HCT116 (cell line): ENCODE measurements around the gene STOML3. TPM values are rescaled to one million over a fixed set of nuclear protein-coding genes. Genes with fewer than 3 reads are reported as not detected.
"Not testable (repeated sequence)": the region's sequence is repeated elsewhere in the genome, so short reads cannot be mapped to it uniquely, and the experiment has no call there.

ENCODE experiments used
- ATAC-seq: fragments of 200-7000 bp; cut with Tn5 transposase; 2 replicates; pipeline ENCODE4 v1.9.1; 2020; ENCODE audit warnings: mild to moderate bottlenecking, moderate library complexity
- BruUV-seq: library from RNA; stranded (reverse); fragments of 400-500 nt; replicated peaks from 2 replicates; lab custom pipeline; 2021; lab: Mats Ljungman, UMichigan
- CTCF ChIA-PET: fragments of 300-600 bp; sonication (Branson Sonifier 250); formaldehyde crosslinking; loops from one replicate; lab custom pipeline; 2021; ENCODE audit warnings: antibody characterized with exemption; lab: Charles Lee
- POLR2A ChIA-PET: fragments of 300-600, 350-600 bp; sonication (Branson Sonifier 250); formaldehyde crosslinking; loops from one replicate; lab custom pipeline; 2021; ENCODE audit warnings: antibody characterized with exemption; lab: Charles Lee
- RAD21 ChIA-PET, 2 experiments: fragments of 300-600 bp; sonication (Branson Sonifier 250); formaldehyde crosslinking; loops; one replicate each; lab custom pipeline; 2023; ENCODE audit warnings: low total read pairs in 2 of 2; ENCODE audit not compliant: uncharacterized antibody in 2 of 2, unreplicated experiment in 2 of 2, low non-redundant PET in 1 of 2; lab: Charles Lee
- DNase-seq: peaks from one replicate; pipeline ENCODE4 v3.0.0-alpha.2; 2010; ENCODE audit warnings: low read depth, low spot score
- H2AFZ ChIP-seq: fragments of 200-600 bp; shearing (Covaris generic), sonication (generic); 2 replicates; pipeline ENCODE4 v1.6.1; 2017; ENCODE audit warnings: low read depth, mixed run types, mixed read lengths, antibody characterized with exemption, low read length; ENCODE audit not compliant: poor library complexity, severe bottlenecking
- H3K27ac ChIP-seq: 2 replicates; pipeline ENCODE4 v1.5.1; 2012; ENCODE audit warnings: low read depth, low read length
- H3K27me3 ChIP-seq: fragments of 200-600 bp; sonication (generic); 2 replicates; pipeline ENCODE4 v1.6.1; 2016; ENCODE audit warnings: mixed run types, low read length, mixed read lengths; ENCODE audit not compliant: insufficient read depth
- H3K36me3 ChIP-seq, 2 experiments: fragments of 200-500 bp in 1 of 2; fragments of 200-600 bp in 1 of 2; sonication (Bioruptor generic) in 1 of 2; sonication (generic) in 1 of 2; 2 replicates each; pipeline versions ENCODE4 v1.5.1 to v1.6.1; 2014 to 2016; ENCODE audit warnings: low read length in 2 of 2, inconsistent platforms in 1 of 2, mixed read lengths in 1 of 2, mixed run types in 1 of 2; ENCODE audit not compliant: insufficient read depth in 2 of 2, control insufficient read depth in 1 of 2
- H3K4me1 ChIP-seq, 2 experiments: fragments of 200-600 bp in 1 of 2; sonication (generic) in 1 of 2; 2 replicates each; pipeline versions ENCODE4 v1.5.1 to v1.6.1; 2012 to 2017; ENCODE audit warnings: low read length in 2 of 2, inconsistent platforms in 1 of 2, mild to moderate bottlenecking in 1 of 2, mixed read lengths in 1 of 2, mixed run types in 1 of 2, moderate library complexity in 1 of 2; ENCODE audit not compliant: insufficient read depth in 2 of 2, control insufficient read depth in 1 of 2
- H3K4me2 ChIP-seq: fragments of 200-600 bp; sonication (generic); 2 replicates; pipeline ENCODE4 v1.6.1; 2017; ENCODE audit warnings: mixed run types, low read length, mixed read lengths
- H3K4me3 ChIP-seq, 2 experiments: fragments of 200-600 bp in 1 of 2; sonication (generic) in 1 of 2; replicated peaks in 1 of 2; 2 replicates each; pipeline ENCODE4 v1.5.1; 2011 to 2016; ENCODE audit warnings: low read length in 2 of 2, control low read depth in 1 of 2, low read depth in 1 of 2, mild to moderate bottlenecking in 1 of 2, mixed read lengths in 1 of 2, mixed run types in 1 of 2
- H3K79me2 ChIP-seq: fragments of 200-600 bp; sonication (generic); 2 replicates; pipeline ENCODE4 v1.6.1; 2017; ENCODE audit warnings: mild to moderate bottlenecking, mixed run types, low read length, moderate library complexity, mixed read lengths; ENCODE audit not compliant: insufficient read depth
- H3K9ac ChIP-seq: fragments of 200-600 bp; sonication (generic); 2 replicates; pipeline ENCODE4 v1.6.1; 2016; ENCODE audit warnings: low read length, mixed read lengths
- H3K9me2 ChIP-seq: fragments of 200-600 bp; sonication (generic), shearing (Covaris generic); 2 replicates; pipeline ENCODE4 v1.6.1; 2017; ENCODE audit warnings: mixed run types, mild to moderate bottlenecking, moderate library complexity; ENCODE audit not compliant: insufficient read depth
- H3K9me3 ChIP-seq, 2 experiments: fragments of 200-500 bp in 1 of 2; fragments of 200-600 bp in 1 of 2; sonication (Bioruptor generic) in 1 of 2; sonication (generic) in 1 of 2; 2 replicates each; pipeline ENCODE4 v1.6.1; 2014 to 2017; ENCODE audit warnings: low read length in 2 of 2, mixed read lengths in 2 of 2, inconsistent platforms in 1 of 2, low read depth in 1 of 2, mild to moderate bottlenecking in 1 of 2, mixed run types in 1 of 2, moderate library complexity in 1 of 2; ENCODE audit not compliant: control insufficient read depth in 1 of 2, insufficient read depth in 1 of 2
- H4K20me1 ChIP-seq: fragments of 200-600 bp; sonication (generic), shearing (Covaris generic); 2 replicates; pipeline ENCODE4 v1.6.1; 2017; ENCODE audit warnings: mixed run types, mild to moderate bottlenecking, moderate library complexity; ENCODE audit not compliant: insufficient read depth
- EZH2 ChIP-seq: fragments of 200-600 bp; sonication (generic); IDR thresholded peaks from 2 replicates; pipeline ENCODE4 v1.6.1; 2017; ENCODE audit warnings: antibody characterized with exemption, mixed run types
- intact Hi-C: fragments of 100-400 bp; cut with micrococcal nuclease; formaldehyde crosslinking; loops from 2 replicates; pipeline ENCODE4 v1.10.0; 2022
- total RNA-seq: library from RNA; stranded (reverse); gene quantifications from one replicate; pipeline ENCODE4 v1.2.1, GENCODE V29; 2021; ENCODE audit not compliant: unreplicated experiment
- TF ChIP-seq, protein P1 (sequence below), 3 experiments: fragments of 200-600 bp in 1 of 3; sonication (generic) in 1 of 3; IDR thresholded peaks in 2 of 3; conservative IDR thresholded peaks in 1 of 3; 2 replicates each; pipeline ENCODE4 v1.5.1; 2012 to 2017; ENCODE audit warnings: low read depth in 2 of 3, low read length in 2 of 3, antibody characterized with exemption in 1 of 3, borderline replicate concordance in 1 of 3, control low read depth in 1 of 3, mild to moderate bottlenecking in 1 of 3, mixed read lengths in 1 of 3, mixed run types in 1 of 3, moderate library complexity in 1 of 3; ENCODE audit not compliant: insufficient read depth in 1 of 3
- TF ChIP-seq, protein P2 (sequence below): IDR thresholded peaks from 2 replicates; pipeline ENCODE4 v1.6.1; 2011; ENCODE audit warnings: mild to moderate bottlenecking, low read length, moderate library complexity; ENCODE audit not compliant: insufficient replicate concordance; ENCODE audit errors: extremely low read depth

Gene STOML3
- total RNA-seq, 1 experiment from 2014 or later, result not detected

DNA sequence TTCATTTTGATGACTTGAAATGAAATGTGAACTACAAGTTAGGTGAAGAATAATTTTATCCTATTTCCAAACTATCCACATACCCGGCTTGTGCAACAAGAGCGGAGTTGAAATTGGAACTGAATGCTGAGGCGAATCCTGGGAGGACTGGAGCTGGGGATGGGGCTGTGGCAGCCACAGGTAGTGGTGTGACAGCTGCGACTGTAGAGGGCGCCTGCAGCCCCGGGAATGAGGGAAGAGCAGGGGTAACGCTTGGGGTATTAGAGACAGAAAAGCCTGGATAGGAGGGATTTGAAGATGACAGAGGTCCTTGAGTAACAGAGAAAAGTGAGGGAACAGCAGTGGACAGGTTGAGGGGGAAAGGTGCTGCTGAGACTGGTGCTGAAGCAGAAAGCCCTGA is 22.0 kb upstream of the STOML3 start:
- H3K36me3 ChIP-seq, result peaks cover 8 to 57% of the 10 kb centered on the region in 2 experiments; a peak in 3 of 4 replicates
- intact Hi-C loops, result no loop called here
- CTCF ChIA-PET, result no interaction called here

DNA sequence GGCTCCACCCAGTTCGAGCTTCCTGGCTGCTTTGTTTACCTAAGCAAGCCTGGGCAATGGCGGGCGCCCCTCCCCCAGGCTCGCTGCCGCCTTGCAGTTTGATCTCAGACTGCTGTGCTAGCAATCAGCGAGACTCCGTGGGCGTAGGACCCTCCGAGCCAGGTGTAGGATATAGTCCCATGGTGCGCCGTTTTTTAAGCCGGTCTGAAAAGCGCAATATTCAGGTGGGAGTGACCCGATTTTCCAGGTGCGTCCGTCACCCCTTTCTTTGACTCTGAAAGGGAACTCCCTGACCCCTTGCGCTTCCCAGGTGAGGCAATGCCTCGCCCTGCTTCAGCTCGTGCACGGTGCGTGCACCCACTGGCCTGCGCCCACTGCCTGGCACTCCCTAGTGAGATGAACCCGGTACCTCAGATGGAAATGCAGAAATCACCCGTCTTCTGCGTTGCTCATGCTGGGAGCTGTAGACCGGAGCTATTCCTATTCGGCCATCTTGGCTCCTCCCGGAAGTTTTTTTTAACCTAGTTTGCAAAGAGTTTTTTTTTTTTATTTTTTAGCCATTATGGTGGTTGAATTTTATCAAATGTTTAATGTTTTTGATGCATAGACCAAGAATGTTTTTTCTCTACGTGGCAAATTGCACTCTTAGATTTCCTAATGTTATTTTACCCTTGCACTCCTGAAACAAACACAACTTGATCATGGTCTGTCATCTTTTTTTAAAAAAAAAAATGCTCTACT is 15.9 kb upstream of the STOML3 start:
- H3K79me2 ChIP-seq, RAD21 ChIA-PET, H3K9ac ChIP-seq, H4K20me1 ChIP-seq, intact Hi-C loops, H3K9me3 ChIP-seq, DNase-seq, H2AFZ ChIP-seq, BruUV-seq, H3K4me2 ChIP-seq, CTCF ChIA-PET, H3K4me3 ChIP-seq, ATAC-seq, POLR2A ChIA-PET, H3K9me2 ChIP-seq, H3K27me3 ChIP-seq, H3K4me1 ChIP-seq, H3K27ac ChIP-seq: not testable (repeated sequence)
- peaks cover 0 to 15% of the 10 kb centered on the region in 2 experiments; a peak in 2 of 4 replicates for H3K36me3 ChIP-seq

More for the DNA sequence above, 22.0 kb upstream of the STOML3 start:
- no TSS peak for BruUV-seq
- POLR2A ChIA-PET, result no interaction called here
- no peaks in the 10 kb centered on the region for H3K79me2 ChIP-seq
- no peaks in the 10 kb centered on the region; the same call in 1 of the 2 replicates for H4K20me1 ChIP-seq
- H2AFZ ChIP-seq, result no peak overlapping the region
- no peaks in the 10 kb centered on the region for H3K4me1 ChIP-seq
- no peak overlapping the region for H3K27ac ChIP-seq
- DNase-seq (no peak), ATAC-seq (peak; percentile 67)
- no peak overlapping the region for H3K4me3 ChIP-seq
- H3K9ac ChIP-seq, result no peak overlapping the region
- no peaks in the 10 kb centered on the region for H3K9me2 ChIP-seq
- H3K9me3 ChIP-seq, result no peaks in the 10 kb centered on the region
- RAD21 ChIA-PET, result no interaction called here
- no peak overlapping the region for H3K4me2 ChIP-seq
- no peak for TF ChIP-seq EZH2
- TF ChIP-seq, protein P1, sequence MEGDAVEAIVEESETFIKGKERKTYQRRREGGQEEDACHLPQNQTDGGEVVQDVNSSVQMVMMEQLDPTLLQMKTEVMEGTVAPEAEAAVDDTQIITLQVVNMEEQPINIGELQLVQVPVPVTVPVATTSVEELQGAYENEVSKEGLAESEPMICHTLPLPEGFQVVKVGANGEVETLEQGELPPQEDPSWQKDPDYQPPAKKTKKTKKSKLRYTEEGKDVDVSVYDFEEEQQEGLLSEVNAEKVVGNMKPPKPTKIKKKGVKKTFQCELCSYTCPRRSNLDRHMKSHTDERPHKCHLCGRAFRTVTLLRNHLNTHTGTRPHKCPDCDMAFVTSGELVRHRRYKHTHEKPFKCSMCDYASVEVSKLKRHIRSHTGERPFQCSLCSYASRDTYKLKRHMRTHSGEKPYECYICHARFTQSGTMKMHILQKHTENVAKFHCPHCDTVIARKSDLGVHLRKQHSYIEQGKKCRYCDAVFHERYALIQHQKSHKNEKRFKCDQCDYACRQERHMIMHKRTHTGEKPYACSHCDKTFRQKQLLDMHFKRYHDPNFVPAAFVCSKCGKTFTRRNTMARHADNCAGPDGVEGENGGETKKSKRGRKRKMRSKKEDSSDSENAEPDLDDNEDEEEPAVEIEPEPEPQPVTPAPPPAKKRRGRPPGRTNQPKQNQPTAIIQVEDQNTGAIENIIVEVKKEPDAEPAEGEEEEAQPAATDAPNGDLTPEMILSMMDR (IDR thresholded peaks at IDR 0.05 in 2 of 3, conservative IDR thresholded peaks at IDR 0.05 in 1 of 3; ENCODE audit: borderline replicate concordance in 1 of 3, insufficient read depth in 1 of 3, low read depth in 2 of 3, low read length in 2 of 3), result peak in 2 of 3 experiments; percentile 28 to 41; a peak in 2 of 6 replicates
- TF ChIP-seq, protein P2, sequence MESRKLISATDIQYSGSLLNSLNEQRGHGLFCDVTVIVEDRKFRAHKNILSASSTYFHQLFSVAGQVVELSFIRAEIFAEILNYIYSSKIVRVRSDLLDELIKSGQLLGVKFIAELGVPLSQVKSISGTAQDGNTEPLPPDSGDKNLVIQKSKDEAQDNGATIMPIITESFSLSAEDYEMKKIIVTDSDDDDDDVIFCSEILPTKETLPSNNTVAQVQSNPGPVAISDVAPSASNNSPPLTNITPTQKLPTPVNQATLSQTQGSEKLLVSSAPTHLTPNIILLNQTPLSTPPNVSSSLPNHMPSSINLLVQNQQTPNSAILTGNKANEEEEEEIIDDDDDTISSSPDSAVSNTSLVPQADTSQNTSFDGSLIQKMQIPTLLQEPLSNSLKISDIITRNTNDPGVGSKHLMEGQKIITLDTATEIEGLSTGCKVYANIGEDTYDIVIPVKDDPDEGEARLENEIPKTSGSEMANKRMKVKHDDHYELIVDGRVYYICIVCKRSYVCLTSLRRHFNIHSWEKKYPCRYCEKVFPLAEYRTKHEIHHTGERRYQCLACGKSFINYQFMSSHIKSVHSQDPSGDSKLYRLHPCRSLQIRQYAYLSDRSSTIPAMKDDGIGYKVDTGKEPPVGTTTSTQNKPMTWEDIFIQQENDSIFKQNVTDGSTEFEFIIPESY, result no peak
- no peaks in the 10 kb centered on the region for H3K27me3 ChIP-seq
